GM12878 (cell line): ENCODE measurements around the gene EIF2B4. TPM values are rescaled to one million over a fixed set of nuclear protein-coding genes. Genes with fewer than 3 reads are reported as not detected.
A peak's percentile ranks its signal among the peaks of the same experiment; 100 is the strongest.

ENCODE experiments used
- CBFB ChIP-seq: IDR thresholded peaks from 2 replicates; pipeline ENCODE4 v1.6.1; 2016; ENCODE audit warnings: antibody characterized with exemption, low read depth
- CEBPZ ChIP-seq: fragments of 150-350 bp; IDR thresholded peaks from 2 replicates; pipeline ENCODE4 v1.6.1; 2016; ENCODE audit warnings: low read depth, low read length
- CREB1 ChIP-seq: IDR thresholded peaks from 2 replicates; pipeline ENCODE4 v1.6.1; 2012; ENCODE audit warnings: low read depth, mild to moderate bottlenecking, inconsistent platforms
- CREM ChIP-seq: IDR thresholded peaks from 2 replicates; pipeline ENCODE4 v1.6.1; 2014; ENCODE audit warnings: antibody characterized with exemption, low read depth
- HDAC6 ChIP-seq: fragments of 200-600 bp; sonication (generic); IDR thresholded peaks from one replicate; pipeline ENCODE4 v1.8.0; 2017; ENCODE audit warnings: antibody characterized with exemption; ENCODE audit not compliant: unreplicated experiment
- HDGF ChIP-seq: fragments of 450-650 bp; IDR thresholded peaks from 2 replicates; pipeline ENCODE4 v1.6.1; 2016; ENCODE audit warnings: antibody characterized with exemption
- IRF4 ChIP-seq: IDR thresholded peaks from 2 replicates; pipeline ENCODE4 v1.6.1; 2011; ENCODE audit warnings: low read depth, low read length
- KLF5 ChIP-seq: fragments of 450-650 bp; IDR thresholded peaks from 2 replicates; pipeline ENCODE4 v1.6.1; 2014; ENCODE audit warnings: mild to moderate bottlenecking; ENCODE audit not compliant: partially characterized antibody
- MAX ChIP-seq: IDR thresholded peaks from 2 replicates; pipeline ENCODE4 v1.6.1; 2012; ENCODE audit warnings: low read depth, low read length, improper control_type of control experiment
- NFYA ChIP-seq: IDR thresholded peaks from 2 replicates; pipeline ENCODE4 v1.6.1; 2011; ENCODE audit warnings: low read depth, mild to moderate bottlenecking, low read length, improper control_type of control experiment, borderline replicate concordance
- POU2F2 ChIP-seq: IDR thresholded peaks from 3 replicates; pipeline ENCODE4 v1.6.1; 2011; ENCODE audit warnings: low read depth, mild to moderate bottlenecking, low read length, borderline replicate concordance
- RCOR1 ChIP-seq: conservative IDR thresholded peaks from 2 replicates; pipeline ENCODE4 v1.6.1; 2012; ENCODE audit warnings: low read depth, low read length, improper control_type of control experiment
- RUNX3 ChIP-seq: IDR thresholded peaks from 2 replicates; pipeline ENCODE4 v1.6.1; 2012; ENCODE audit warnings: low read length, inconsistent platforms
- SIX5 ChIP-seq: IDR thresholded peaks from 2 replicates; pipeline ENCODE4 v1.6.1; 2011; ENCODE audit warnings: mild to moderate bottlenecking, low read depth, low read length, moderate library complexity; ENCODE audit not compliant: severe bottlenecking
- ZBTB11 ChIP-seq: fragments of 450-650 bp; formaldehyde crosslinking; IDR thresholded peaks from 2 replicates; pipeline ENCODE4 v1.5.0; 2022; ENCODE audit warnings: mild to moderate bottlenecking, missing genetic modification characterization
- ZNF207 ChIP-seq: fragments of 450-650 bp; IDR thresholded peaks from 2 replicates; pipeline ENCODE4 v1.6.1; 2014; ENCODE audit warnings: antibody characterized with exemption, mild to moderate bottlenecking, borderline replicate concordance
- ZNF384 ChIP-seq: IDR thresholded peaks from 2 replicates; pipeline ENCODE4 v1.6.1; 2012; ENCODE audit warnings: low read depth, mild to moderate bottlenecking, low read length, improper control_type of control experiment, borderline replicate concordance
- polyA plus RNA-seq, 11 experiments: library from polyadenylated mRNA; depleted of rRNA in 4 of 11; unstranded in 6 of 11; stranded (reverse) in 5 of 11; fragments of >200 nt; fragmentation: Nextera tagmentation in 4 of 11; fragmentation: Illumina TruSeq in 1 of 11; extraction: Ambion mirVana in 4 of 11; extraction: Trizol in 1 of 11; gene quantifications; 1 replicate in 1 of 11; 2 replicates in 10 of 11; pipeline versions ENCODE4 v1.2.1 to v1.2.3, GENCODE V29; 2011 to 2016; ENCODE audit warnings: inconsistent platforms in 2 of 11, missing spikeins in 2 of 11, low read depth in 1 of 11
- total RNA-seq, 4 experiments: library from RNA; depleted of rRNA in 3 of 4; stranded (reverse); fragments of >200 nt in 3 of 4; fragmentation: Illumina TruSeq in 1 of 4; extraction: Trizol in 1 of 4; gene quantifications; 2 replicates each; pipeline versions ENCODE4 v1.2.1 to v1.2.3, GENCODE V29; 2013 to 2021
- TF ChIP-seq, protein P1 (sequence below): IDR thresholded peaks from 2 replicates; pipeline ENCODE4 v1.6.1; 2012; ENCODE audit warnings: mild to moderate bottlenecking, low read depth, low read length
- TF ChIP-seq, protein P2 (sequence below): IDR thresholded peaks from 2 replicates; pipeline ENCODE4 v1.6.1; 2011; ENCODE audit warnings: low read depth, mild to moderate bottlenecking, low read length, moderate library complexity, borderline replicate concordance; ENCODE audit errors: extremely low read depth

EIF2B4 gene
- total and polyA plus RNA-seq, 10 of the 15 experiments (the other 5 are each of a cell fraction or from before 2014, with no cell fraction given), result 13.4 to 53.9 (median 27.5) TPM

DNA sequence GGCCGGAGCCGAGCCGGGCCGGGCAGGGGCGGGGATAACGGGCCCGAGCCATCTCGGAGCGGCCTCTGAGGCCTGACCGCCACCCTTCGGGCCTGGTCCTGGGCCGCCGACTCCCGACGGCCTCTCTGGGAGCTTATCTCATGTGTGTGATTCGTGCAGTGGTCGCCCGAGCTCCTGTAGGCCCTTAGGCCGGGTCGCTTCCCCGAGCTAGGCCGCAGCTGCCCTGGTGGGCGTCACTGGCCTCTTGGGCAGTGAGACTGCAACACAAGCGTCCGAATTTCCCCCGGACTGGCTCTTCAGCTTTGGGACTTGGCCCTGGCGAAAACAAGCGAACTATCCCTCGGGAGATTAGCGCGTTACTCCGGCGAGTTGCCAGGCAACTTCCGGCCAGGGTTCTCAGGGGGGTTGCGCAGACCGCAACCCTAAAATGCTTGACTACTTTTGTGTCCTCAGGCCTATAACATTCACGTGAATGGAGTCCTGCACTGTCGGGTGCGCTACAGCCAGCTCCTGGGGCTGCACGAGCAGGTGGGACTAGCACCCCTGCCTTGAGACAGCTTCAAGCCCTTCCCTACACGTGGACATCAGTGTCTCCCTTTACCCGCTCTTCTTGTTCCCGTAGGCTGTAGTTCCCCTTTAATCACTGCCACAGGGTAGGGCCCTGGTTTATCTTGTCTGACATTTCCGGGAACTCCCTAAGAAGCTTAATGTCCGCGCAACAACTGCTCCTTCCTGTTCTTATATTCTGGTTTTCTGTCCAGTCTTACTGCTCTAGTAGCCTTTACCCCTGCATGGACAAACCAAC is 880 bp upstream of the EIF2B4 start (continued):
- TF ChIP-seq ZNF207 (no peak), CREB1 (0 out of 2 replicates have a peak, but pooled peaks have one; percentile 9), CREM (no peak), HDAC6 (no peak), NFYA (no peak), CBFB (peak; percentile 75; the same call in 1 of the 2 replicates), RCOR1 (no peak), HDGF (no peak), ZBTB11 (CRISPR knock-in tag) (no peak), MAX (peak; percentile 60), SIX5 (no peak), CEBPZ (no peak), ZNF384 (no peak), RUNX3 (peak; percentile 89), KLF5 (peak; percentile 11), POU2F2 (peak; percentile 54; the same call in 1 of the 3 replicates), IRF4 (0 out of 2 replicates have a peak, but pooled peaks have one; percentile 5)
- TF ChIP-seq, protein P1, sequence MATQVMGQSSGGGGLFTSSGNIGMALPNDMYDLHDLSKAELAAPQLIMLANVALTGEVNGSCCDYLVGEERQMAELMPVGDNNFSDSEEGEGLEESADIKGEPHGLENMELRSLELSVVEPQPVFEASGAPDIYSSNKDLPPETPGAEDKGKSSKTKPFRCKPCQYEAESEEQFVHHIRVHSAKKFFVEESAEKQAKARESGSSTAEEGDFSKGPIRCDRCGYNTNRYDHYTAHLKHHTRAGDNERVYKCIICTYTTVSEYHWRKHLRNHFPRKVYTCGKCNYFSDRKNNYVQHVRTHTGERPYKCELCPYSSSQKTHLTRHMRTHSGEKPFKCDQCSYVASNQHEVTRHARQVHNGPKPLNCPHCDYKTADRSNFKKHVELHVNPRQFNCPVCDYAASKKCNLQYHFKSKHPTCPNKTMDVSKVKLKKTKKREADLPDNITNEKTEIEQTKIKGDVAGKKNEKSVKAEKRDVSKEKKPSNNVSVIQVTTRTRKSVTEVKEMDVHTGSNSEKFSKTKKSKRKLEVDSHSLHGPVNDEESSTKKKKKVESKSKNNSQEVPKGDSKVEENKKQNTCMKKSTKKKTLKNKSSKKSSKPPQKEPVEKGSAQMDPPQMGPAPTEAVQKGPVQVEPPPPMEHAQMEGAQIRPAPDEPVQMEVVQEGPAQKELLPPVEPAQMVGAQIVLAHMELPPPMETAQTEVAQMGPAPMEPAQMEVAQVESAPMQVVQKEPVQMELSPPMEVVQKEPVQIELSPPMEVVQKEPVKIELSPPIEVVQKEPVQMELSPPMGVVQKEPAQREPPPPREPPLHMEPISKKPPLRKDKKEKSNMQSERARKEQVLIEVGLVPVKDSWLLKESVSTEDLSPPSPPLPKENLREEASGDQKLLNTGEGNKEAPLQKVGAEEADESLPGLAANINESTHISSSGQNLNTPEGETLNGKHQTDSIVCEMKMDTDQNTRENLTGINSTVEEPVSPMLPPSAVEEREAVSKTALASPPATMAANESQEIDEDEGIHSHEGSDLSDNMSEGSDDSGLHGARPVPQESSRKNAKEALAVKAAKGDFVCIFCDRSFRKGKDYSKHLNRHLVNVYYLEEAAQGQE, result no peak
- TF ChIP-seq, protein P2, sequence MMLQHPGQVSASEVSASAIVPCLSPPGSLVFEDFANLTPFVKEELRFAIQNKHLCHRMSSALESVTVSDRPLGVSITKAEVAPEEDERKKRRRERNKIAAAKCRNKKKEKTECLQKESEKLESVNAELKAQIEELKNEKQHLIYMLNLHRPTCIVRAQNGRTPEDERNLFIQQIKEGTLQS, result no peak
